GM21526 (cell line): Measurements from ENCODE around the gene TEX44.
"Not testable (repeated sequence)": the region's sequence is repeated elsewhere in the genome, so short reads cannot be mapped to it uniquely, and the experiment has no call there.

Experiments
- ATAC-seq: cut with Tn5 transposase; IDR thresholded peaks from one replicate; pipeline ENCODE4 v1.9.1; 2021; ENCODE audit warnings: moderate library complexity; ENCODE audit not compliant: unreplicated experiment, low FRiP score

TEX44 gene

DNA sequence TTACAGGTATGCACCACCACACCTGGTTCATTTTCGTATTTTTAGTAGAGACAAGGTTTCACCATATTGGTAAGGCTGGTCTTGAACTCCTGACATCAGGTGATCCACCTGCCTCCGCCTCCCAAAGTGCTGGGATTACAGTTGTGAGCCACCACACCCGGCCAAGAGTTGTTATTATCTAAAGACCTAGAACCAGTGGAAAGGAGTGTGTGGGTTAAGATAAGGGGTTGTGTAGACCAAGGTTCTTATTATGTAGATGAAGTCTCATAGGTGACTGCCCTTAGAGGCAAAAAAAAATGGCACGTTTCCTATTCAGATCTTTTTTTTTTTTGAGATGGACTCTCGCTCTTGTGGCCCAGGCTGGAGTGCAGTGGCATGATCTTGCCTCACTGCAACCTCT, 21.7 kb upstream of the TEX44 start:
- ATAC-seq: not testable (repeated sequence)

DNA sequence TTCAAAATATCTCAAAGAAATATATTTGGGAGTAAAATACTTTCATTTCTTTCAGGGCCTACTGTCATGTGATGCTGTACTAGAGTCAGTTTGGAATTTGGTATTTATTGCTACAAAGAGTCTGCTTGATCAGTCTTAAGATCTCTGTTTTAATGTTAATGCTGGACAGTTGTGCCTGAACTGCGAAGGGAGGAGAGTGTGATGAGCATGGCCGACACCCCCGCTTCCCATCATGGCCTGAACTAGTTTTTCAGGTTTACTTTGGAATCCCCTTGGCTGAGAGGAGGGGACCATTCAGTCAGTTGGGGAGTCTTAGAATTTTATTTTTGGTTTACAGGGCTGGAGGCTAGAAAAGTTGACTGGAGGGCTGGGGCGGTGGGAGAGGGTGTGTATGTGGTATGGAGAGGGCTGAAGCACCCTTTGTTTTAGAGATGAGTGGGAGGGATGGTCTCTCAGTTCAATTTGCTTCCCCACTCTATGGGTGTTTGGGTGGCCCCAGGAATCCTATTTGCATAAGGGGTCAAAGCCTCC, 20.9 kb upstream of the TEX44 start:
- no peak for ATAC-seq

DNA sequence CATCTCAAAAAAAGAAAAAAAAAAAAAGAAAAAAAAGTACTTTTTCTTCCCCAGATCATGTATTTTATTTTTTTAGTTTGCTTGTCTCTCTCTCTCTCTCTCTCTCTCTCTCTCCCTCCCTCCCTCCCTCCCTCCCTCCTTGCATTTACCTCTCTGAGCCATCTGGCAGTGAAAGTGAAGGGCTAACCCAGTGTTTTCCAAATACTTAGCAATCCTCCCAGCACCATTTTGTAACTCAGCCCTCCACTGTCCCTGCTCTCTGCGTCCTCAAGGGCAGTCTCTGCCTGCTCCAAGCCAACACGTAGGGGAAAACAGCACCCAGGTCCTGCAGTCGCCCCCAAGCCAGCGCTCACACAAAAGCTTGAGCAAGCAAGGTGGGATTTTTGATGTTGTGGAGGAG, 19.6 kb upstream of the TEX44 start:
- no peak for ATAC-seq

DNA sequence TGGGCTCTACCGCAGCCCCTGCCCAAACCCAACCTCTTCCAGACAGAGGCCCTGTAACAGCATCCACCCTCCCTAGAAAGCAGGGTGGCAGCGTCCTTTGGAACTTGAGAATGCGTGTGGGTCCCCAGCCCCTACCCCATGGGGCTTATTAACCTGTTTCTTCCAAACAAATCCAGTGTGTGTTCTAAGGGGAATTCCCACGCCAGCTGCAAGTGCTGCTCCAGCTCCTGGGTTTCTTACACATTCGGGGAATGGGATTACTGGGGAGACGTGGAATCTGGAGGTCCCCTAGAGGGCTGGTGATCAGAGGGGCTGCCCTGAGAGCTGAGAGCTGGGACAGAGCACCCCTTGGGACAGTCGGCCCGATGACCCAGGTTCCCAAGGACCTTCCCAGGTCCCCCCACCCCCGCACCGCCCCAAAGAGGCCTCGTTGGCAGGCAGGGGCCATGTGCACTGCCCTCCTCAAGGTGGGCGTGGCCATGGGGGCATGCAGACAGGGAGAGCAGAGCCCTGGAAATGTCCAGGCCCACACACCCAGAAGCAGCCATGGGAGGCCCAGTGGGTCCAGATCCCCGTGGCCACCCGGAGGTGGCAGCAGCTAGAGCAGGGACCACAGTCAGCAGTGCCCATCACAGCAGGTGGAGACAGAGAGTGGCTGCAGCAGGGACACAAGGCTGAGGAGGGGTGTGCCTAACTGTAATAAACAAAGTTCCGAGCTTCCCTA, 18.8 kb upstream of the TEX44 start:
- no peak for ATAC-seq

DNA sequence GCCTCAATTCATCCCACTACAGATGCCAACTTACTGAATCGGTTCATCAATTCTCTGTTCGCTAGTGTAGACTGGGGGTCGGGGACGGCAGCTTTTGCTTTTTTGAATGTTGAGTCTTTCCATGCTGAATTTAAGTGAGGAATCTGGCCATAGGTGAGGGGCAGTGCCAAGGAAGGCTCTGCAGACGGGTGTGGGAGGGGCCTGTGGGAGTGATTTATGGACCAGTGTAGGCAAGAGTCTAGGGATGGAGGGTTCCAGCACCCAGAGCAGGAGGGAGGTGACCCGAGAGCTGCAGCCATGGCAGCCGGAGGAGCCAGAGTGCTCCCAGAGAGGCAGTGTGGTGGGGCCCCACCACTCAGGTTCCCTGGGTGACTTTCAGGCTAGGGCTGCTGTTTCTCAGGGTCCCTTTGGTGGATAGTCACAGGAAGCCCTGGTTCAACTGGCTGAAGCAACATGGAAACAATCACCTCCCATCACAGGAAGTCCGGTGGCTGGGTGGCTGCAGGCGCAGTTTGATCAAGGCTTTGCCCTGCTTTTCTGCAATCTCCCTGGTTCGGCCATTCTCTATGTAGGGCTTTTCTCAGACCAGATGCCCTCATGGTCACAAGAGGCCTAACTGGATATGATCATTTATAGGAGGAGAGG, 16.9 kb upstream of the TEX44 start:
- no peak for ATAC-seq

DNA sequence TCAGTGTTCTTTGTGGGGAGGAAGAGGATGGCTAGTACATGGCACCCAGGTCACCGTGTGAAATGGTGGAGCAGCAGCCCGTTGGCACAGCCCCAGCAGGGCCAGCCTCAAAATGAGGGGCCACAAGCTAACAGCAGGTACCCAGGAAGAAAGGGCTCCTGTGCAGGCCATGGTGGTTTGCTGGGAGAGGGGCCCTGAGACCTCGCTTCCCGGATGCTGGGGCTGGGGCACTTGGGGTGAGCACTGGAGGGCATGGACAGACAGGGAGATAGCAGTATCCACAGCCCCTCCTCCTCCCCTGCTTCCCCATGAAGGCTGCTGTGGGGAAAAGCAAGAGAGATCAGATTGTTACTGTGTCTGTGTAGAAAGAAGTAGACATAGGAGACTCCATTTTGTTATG, 16.2 kb upstream of the TEX44 start:
- no peak for ATAC-seq

DNA sequence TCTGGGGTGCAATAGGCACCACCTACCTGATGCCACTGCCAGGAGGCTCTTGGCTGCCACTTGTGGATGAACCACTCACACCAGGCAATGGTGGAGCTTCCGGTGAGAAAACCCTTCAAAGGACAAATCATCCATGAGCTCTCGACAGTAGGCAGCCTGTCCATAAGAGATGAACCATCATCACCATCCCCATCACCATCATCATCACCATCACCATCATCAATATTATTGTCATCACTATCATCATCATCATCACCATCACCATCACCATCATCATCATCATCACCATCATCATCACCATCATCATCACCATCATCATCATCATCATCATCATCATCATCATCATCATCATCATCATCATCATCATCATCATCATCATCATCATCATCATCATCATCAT, 14.0 kb upstream of the TEX44 start:
- not testable (repeated sequence) for ATAC-seq

DNA sequence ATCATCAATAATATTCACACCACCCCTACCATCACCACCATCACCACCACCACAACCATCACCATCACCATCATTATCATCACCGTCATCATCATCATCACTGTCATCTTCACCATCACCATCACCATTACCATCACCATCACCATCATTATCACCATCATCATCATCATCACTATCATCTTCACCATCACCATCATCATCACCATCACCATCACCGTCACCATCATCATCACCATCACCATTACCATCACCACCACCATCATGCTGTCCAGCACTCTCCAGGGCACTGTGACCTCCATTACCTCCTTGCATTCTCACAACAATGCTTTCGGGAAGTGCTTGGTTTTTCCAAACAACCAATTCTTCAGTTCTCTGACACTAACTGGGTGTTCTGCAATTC, 13.1 kb upstream of the TEX44 start:
- no peak for ATAC-seq

DNA sequence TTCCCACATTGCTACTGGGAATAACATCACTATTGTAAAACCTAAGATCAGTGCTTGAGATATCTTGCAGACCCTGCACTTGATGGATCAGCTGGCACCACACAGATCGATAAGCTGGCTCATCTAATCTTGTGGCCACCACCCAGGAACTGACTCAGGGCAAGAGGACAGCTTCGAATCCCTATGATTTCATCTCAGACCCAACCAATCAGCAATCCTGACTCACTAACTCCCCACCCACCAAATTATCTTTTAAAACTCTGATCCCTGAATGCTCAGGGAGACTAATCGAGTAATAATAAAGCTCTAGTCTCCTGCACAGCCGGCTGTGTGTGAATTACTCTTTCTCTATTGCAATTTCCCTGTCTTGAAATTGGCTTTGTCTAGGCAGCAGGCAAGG, 11.3 kb upstream of the TEX44 start:
- ATAC-seq: no peak

DNA sequence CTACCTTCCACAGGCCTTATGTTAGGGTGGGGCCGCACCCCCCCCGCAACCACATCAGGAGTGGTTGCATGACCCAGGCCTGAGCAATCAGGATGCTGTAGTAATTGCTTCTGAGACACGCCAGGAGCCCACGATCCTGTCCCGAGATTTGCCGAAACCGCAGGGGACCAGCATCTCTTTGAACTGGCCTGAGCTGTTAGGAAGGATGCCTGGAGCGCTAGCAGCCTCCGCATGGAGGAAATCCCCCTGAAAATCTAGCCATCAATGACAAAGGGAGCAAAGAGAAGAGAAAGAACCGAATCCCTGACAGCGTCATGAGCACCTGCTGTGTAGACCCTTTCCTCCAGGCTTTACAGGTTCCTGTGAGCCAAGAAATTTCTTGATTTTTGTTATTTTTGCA, 8.7 kb upstream of the TEX44 start:
- no peak for ATAC-seq

DNA sequence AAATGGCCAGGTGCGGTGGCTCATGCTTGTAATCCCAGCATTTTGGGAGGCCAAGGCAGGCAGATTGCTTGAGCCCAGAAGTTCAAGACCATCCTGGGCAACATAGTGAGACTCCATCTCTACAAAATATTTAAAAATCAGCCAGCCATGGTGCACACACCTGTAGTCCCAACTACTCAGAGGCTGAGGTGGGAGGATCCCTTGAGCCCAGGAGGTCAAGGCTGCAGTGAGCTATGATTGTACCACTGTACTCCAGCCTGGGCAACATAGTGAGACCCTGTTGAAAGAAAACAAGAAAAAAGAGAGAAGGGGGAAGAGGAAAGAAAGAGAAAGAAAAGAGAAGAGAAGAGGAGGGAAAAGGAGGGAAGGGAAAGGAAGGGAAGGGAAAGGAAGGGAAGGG, 4.9 kb upstream of the TEX44 start:
- not testable (repeated sequence) for ATAC-seq

DNA sequence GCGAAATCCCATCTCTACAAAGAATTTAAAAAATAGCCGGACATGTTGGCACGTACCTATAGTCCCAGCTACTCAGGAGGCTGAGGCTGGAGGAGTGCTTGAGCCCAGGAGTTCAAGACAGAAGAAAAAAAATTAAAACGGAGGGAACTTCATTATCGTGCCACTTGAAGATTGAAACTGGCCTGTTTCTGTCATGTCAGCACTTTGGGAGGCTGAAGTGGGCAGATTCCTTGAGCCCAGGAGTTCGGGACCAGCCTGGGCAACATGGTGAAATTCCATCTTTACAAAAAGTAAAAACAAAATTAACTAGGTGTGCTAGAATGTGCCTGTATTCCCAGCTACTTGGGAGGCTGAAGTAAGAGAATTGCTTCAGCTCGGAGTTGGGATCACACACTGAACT, 3.0 kb upstream of the TEX44 start:
- ATAC-seq: no peak

DNA sequence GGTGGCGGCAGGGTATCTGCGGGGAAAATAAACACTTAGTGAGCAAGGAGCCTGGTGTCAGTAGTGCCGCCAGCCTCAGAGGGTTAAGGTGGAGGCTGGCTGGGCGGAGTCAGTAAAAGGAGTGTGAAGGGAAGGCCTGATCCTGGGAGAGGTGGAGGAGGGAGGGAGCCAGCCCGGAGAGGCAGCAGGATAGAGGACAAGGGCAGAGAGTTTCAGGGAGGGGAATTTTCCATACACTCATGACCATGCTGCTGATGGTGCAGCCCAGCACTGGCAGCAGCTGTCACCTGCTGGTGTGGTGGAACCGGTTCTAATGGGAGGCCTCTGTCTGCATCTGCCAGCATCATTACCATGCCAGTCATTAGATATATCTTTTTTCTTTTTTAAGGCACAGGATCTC, 2.0 kb upstream of the TEX44 start:
- no peak for ATAC-seq

DNA sequence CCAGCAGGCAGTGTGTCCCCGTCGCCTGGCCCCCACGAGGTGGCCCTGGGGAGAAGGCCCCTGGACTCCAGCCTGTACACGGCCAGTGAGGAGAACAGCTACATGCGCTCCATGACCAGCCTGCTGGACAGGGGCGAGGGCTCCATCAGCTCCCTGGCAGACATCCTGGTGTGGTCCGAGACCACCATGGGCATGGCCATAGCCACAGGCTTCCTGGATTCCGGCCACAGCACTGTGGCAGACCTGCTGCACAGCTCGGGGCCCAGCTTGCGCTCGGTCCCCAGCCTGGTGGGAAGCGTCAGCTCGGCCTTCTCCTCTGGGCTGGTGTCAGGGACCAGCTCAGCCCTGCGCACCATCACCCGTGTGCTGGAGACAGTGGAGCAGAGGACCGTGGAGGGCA, 1.0 kb downstream of the TEX44 start:
- ATAC-seq: no peak

DNA sequence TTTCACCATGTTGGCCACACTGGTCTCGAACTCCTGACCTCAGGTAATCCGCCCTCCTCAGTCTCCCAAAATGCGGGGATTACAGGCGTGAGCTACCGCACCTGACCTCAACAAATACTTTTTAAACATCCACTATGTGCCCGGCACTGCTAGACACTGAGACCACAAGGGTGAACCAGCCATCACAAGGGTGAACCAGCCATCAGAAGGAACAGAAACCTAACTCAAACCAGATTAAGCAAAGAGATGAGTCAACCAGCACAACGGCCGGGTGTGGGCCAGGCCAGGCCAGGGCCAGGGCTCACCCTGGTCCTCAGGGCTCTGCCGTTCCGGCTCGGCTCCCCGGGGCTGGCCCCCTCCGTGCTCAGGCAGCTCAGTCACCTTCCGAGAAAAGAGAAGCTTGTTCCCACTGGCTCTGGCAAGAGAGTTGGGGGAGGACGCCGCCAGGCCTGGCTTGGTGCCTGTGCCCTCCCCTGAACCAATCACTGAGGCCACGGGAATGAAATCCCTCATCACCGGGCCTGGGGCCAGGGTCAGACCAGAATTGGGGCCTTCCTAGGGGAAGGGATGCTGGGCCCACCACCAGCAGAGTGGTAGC, 4.4 kb downstream of the TEX44 start:
- peak; percentile 59 for ATAC-seq

DNA sequence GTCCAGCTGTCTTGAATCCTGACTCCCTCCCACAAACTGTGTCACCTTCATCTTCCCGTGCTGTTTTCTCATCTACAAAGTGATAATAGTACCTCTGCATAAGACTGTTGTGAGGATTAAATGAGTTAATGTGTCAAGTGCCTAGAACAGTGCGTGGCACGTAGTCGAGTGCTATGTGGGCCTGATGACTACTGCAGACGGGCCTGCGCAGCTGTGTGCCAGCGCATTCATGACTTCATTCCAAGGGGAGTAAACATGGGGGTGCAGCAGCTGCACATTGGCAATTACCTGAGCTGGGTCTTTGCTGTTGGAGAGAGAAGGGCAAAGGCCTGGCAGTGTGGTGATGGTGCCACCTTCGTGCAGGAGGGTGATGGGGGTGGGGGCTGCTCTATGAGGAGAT, 5.0 kb downstream of the TEX44 start:
- no peak for ATAC-seq

DNA sequence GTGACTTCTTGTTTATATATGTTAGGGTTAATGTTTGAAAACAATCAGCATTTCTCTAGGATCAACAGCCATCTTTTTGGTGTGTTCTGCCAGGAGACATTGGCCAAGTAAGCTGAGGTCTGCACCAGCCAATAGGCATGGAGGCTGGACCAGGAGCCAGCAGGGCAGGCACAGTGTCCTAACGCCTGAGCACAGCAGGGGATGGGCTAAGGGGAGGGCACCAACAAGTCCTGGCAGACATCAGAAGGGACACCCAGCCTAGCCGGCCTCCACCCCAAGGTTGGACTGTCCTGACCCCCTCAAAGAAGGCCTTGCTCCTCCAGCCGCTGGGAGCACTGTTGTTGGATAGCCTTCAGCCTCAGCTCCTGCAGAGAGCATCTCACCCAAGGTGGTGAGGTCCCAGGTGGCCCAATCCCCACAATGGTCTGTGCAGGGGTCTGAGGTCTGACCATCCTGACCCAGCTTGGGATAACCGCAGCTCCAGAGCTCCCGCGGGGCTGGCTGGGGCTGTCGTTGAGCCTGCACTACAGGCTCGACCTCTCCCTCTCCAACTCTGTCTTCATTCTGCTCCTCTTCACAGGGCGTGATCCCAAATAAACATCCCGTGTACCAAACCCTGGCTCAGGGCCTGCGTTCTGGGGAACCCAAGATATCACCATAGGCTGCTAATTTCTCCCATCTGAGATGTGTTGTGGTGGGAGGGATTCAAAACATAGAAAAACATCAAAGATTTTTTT, 8.1 kb downstream of the TEX44 start:
- no peak for ATAC-seq

DNA sequence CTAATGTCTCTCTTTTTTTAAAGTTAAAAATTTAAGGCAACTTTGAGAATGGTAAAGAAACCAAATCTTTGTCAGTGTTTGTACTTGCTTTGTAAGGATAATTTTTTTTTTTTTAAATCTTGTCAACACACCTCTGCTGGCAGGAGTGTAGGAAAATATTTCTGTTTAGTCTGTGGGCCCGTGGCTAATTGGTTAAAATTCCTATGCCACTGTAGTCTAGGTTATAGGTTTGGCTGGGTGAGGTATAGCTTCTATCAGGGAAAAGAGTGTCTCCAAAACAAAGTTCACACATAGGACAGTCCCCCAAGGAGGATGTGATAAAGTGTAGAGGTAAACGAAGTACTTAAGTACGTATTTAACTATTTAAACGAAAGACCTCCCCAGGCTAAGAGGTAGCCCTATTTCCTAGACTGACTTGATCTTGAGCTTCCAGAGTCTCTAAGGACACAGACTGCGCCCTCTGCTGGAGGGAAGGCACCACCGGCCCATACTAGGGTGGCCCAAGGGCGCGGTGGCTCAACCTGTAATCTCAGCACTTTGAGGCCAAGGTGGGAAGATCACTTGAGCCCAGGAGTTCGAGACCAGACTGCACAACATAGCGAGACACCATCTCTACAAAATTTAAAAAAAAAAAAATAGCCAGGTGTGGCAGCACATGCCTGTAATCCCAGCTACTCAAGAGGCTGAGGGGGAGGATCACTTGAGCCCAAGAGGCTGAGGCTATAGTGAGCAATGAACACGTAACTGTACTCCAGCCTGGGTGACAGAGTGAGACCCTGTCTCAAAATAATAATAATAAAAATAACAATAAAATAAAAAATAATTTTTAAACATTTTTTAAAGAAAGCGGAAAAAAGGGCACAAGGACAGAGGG, 8.9 kb downstream of the TEX44 start:
- ATAC-seq: no peak

DNA sequence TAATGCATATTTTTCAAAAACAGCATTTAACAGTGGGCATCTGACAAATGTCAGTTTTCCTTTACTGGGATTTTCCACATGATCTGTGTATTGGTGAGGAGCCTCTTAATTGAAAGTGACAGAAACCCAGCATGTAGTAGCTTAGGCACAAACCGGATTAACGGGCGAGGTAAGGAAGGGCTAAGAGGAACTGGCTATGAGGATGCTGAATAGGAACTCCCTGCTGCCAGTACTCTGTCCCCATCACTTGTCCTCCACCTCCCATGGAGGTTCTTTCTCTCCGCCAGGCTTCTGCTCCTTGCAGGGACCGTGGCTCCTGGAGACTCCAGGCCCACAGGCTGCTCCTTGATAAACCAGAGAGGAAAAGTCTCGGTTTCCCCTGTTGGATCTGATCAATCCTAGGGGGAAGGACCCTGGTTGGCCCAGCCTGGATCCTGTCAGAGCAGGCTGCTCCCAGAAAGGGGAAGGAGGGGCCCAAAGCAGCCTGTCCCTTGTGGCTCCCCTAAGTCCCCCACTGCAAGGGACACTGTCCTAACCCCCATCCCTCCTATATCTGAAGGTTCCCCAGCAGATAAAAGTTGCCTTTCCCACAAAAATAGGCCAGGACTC, 10.3 kb downstream of the TEX44 start:
- ATAC-seq: no peak
